ENCODE data around the gene SULT1A2.

The SULT1A2 gene

DNA sequence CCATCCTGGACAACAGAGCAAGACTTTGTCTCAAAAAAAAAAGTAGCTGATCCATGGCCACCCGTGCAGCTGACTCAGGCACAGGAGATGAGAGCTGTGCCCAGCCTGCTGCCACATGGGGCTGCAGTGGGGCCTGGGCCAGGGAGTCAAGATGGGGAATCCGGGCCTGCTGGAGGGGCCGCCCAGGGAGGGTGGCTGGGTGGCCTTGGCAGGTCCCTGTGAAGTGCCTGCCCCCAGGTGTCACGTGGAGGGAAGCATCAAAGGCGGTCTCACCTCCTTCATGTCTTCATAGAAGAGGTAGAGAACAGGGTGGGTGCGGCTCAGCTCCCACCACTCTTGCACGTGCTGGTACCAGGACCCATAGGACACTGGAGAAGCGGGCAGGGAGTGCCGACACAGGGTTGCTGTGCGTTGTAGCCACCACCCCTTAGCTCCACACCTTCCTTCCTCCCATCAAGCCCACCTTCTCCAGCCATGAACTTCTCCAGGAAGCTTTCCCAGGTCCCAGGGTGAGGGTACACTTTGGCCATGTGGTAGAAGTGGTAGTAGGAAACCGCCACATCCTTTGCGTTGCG is 3.8 kb downstream of the SULT1A2 start:
- DNase-seq (ENCODE audit: low read depth), result no peak
- TF ChIP-seq, protein P1, sequence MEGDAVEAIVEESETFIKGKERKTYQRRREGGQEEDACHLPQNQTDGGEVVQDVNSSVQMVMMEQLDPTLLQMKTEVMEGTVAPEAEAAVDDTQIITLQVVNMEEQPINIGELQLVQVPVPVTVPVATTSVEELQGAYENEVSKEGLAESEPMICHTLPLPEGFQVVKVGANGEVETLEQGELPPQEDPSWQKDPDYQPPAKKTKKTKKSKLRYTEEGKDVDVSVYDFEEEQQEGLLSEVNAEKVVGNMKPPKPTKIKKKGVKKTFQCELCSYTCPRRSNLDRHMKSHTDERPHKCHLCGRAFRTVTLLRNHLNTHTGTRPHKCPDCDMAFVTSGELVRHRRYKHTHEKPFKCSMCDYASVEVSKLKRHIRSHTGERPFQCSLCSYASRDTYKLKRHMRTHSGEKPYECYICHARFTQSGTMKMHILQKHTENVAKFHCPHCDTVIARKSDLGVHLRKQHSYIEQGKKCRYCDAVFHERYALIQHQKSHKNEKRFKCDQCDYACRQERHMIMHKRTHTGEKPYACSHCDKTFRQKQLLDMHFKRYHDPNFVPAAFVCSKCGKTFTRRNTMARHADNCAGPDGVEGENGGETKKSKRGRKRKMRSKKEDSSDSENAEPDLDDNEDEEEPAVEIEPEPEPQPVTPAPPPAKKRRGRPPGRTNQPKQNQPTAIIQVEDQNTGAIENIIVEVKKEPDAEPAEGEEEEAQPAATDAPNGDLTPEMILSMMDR (conservative IDR thresholded peaks at IDR 0.05; ENCODE audit: low read depth, low read length), result no peak
- H3K4me3 ChIP-seq (ENCODE audit: low read depth, low read length), result no peak overlapping the region

DNA sequence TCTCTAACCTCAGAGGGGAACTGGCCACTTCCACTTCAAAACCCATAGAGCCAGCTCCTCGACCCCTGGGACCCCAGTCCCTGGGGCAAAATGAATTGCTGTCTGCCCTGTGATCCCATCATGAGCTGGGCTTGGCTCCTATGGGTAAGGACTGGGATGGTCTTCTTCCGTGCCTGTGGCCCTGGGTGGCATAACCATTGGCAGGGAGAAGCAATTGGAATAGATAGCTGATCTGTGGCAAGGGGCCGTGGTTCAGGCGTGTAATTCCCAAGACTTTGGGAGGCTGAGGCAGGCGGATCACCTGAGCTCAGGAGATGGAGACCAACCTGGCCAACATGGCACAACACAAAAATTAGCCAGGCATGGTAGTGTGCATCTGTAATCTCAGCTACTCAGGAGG is 4.3 kb downstream of the SULT1A2 start:
- TF ChIP-seq, protein P1 (conservative IDR thresholded peaks at IDR 0.05; ENCODE audit: low read depth, low read length), result no peak
- no peak for DNase-seq (ENCODE audit: low read depth)
- H3K4me3 ChIP-seq (ENCODE audit: low read depth, low read length), result no peak overlapping the region

DNA sequence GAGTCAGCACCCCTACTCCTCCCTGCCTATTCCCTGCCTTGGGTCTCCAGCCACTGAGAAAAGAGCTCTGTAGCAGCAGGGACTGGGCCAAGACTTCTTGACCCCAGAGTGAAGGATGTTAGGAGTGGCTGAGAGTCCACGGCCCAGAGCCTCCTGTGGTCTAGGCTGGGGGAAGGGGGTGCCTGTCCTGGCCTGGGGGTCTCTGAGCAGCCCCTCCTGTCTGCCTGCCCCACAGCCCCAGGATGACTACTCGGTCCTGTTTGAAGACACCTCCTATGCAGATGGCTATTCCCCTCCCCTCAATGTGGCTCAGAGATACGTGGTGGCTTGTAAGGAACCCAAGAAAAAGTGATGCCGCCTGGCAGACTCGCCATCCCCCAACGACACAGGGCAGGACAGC is 5.5 kb downstream of the SULT1A2 start:
- no peak overlapping the region for H3K4me3 ChIP-seq (ENCODE audit: low read depth, low read length)
- no peak for DNase-seq (ENCODE audit: low read depth)
- TF ChIP-seq, protein P1 (conservative IDR thresholded peaks at IDR 0.05; ENCODE audit: low read depth, low read length), result no peak

DNA sequence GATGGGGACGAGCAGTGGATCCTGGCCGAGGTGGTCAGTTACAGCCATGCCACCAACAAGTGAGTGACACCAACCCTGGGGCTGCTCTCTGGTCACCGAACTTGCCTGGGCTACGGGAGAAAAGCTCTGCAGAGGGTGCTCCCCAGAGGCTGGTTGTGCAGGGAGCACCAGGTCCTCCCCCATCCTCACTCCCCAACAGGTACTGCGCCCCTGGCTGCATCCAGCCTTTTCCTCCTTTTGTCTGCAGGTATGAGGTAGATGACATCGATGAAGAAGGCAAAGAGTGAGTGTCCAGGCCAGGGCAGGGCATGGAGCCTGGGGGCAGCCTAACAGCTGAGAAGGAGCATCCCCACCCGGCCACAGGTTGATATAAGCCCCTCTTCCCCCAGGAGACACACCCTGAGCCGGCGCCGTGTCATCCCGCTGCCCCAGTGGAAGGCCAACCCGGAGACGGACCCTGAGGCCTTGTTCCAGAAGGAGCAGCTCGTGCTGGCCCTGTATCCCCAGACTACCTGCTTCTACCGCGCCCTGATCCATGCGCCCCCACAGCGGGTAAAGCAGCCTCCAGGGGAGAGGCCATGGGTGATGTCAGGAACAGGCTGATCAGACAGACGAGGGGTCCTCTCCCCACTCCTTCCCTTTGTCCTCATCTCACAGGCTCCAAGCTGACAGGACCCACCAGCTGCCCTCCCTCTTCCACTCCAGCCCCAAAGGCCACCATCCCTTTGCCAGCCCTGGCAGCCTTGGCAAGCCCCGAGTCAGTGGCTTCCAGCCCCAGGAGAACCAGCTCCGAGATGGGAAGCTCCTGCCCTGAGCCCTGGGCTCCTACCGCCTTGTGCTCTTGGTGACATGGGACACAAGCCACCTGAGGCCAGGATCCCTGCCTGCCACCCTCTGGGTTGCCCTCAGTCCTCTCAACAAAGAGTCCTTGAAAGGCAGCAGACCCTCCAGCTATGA is 6.2 kb downstream of the SULT1A2 start:
- TF ChIP-seq, protein P1 (conservative IDR thresholded peaks at IDR 0.05; ENCODE audit: low read depth, low read length), result no peak

DNA sequence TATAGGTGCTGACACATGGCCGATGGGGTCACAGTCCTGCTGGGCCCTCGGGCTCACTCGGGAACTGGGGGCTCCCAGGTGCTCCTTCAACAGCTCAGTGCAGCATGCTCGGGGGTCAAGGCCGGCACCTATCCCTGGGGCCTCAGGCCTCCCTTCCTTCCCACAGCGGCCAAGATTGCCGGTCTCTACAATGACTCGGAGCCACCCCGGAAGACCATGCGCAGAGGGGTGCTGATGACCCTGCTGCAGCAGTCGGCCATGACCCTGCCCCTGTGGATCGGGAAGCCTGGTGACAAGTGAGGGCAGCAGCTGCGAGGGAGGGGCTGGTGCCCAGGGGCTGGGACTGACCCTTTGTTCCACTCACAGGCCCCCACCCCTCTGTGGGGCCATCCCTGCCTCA is 6.9 kb downstream of the SULT1A2 start:
- TF ChIP-seq, protein P1 (conservative IDR thresholded peaks at IDR 0.05; ENCODE audit: low read depth, low read length), result no peak
- DNase-seq (ENCODE audit: low read depth), result no peak
- H3K4me3 ChIP-seq (ENCODE audit: low read depth, low read length), result no peak overlapping the region

More for the DNA sequence above, 6.2 kb downstream of the SULT1A2 start:
- no peak overlapping the region for H3K4me3 ChIP-seq (ENCODE audit: low read depth, low read length)
- no peak for DNase-seq (ENCODE audit: low read depth)

DNA sequence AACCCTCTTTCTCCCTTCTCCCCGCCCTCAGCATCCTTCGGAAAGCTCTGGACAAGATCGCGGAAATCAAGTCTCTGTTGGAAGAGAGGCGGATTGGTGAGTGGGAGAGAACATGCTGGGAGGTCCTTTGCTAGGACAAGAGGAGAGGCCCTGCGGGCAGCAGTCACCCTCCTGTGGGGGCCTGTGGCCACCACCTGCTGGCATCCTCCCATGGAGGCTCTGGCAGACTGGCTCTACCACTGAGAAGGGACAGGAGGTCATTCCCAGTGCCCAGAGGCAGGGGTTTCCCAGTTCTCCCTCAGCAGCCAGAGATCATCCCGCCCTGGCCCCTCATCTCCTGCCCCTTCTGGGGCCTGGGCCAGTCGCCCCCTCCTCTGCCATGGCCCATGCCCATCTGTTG is 7.8 kb downstream of the SULT1A2 start:
- TF ChIP-seq, protein P1 (conservative IDR thresholded peaks at IDR 0.05; ENCODE audit: low read depth, low read length), result no peak
- H3K4me3 ChIP-seq (ENCODE audit: low read depth, low read length), result no peak overlapping the region
- no peak for DNase-seq (ENCODE audit: low read depth)

All from choroid plexus epithelial cell (primary cell).